HG02870 (cell line): ENCODE data around the gene ST13.
"Not testable (repeated sequence)": the region's sequence is repeated elsewhere in the genome, so short reads cannot be mapped to it uniquely, and the experiment has no call there.

Experiments
- ATAC-seq: cut with Tn5 transposase; IDR thresholded peaks from one replicate; pipeline ENCODE4 v1.9.1; 2021; ENCODE audit warnings: mild to moderate bottlenecking, moderate library complexity; ENCODE audit not compliant: unreplicated experiment

The ST13 gene

GRCh38 chr22:40791241-40791640 is 65.2 kb downstream of the ST13 start:
- no peak for ATAC-seq

DNA sequence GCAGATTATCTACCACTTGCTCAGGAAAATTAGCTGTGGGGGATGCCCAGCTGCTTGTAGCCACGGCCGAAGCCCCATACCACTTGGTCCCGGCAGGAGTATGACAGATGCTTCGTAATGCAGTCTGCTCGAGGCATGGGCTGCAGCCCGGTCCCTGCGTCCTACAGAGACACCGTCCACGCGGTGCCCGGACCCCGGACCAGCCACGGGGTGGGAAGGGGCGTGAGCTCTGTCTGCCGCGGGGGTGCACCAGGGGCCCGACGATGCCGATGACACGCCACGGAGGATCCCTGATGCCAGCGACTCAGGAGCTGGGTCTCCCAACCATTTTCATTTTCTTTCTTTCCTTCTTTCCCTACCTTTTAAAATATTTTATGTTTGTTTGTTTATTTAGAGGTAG is 67.3 kb downstream of the ST13 start:
- no peak for ATAC-seq

DNA sequence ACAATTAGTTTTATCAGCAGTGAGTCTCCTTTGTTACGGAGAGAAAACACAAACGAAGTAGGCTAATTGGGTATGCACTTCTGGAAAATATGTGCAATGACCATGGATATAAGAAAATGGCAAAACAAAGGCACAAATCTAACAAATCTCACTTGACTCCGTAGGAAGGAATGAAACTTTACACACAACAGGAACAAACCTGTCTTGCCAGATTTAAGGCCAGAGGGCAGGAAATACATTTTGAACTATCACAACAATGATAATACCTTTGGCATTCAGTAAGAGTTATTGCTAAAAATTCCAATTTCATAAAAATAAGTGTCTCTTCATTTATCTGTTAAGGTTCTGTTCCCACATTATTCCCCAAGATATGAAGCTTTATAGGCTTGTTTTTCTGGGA is 73.9 kb downstream of the ST13 start:
- no peak for ATAC-seq

DNA sequence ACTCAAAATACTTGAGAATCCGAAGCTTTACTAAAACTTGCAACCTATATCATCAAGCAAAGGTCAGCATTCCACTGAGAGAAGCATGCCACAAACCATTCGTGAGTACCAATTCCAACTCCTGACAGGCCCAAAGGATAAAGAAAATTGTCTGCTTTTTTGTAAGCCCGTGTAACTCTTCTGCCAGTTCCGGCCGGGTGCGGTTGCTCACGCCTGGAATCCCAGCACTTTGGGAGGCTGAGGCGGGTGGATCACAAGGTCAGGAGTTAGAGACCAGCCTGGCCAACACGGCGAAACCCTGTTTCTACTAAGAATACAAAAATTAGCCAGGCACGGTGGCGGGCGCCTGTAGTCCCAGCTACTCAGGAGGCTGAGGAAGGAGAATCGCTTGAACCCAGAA is 74.7 kb downstream of the ST13 start:
- not testable (repeated sequence) for ATAC-seq
